HUES48 (cell line): ENCODE data around the gene SLC25A44.

ENCODE experiments used
- H3K27ac ChIP-seq: one replicate; pipeline ENCODE4 v1.7.0; 2013; ENCODE audit warnings: low read depth, low read length, inconsistent platforms
- H3K27me3 ChIP-seq: 2 replicates; pipeline ENCODE4 v1.6.1; 2013; ENCODE audit warnings: mild to moderate bottlenecking, low read length; ENCODE audit not compliant: control insufficient read depth, insufficient read depth
- H3K36me3 ChIP-seq: 2 replicates; pipeline ENCODE4 v1.6.1; 2013; ENCODE audit warnings: low read length; ENCODE audit not compliant: control insufficient read depth, insufficient read depth
- H3K4me1 ChIP-seq: 2 replicates; pipeline ENCODE4 v1.6.1; 2013; ENCODE audit warnings: mild to moderate bottlenecking, low read length; ENCODE audit not compliant: control insufficient read depth, insufficient read depth
- H3K4me3 ChIP-seq: 2 replicates; pipeline ENCODE4 v1.5.1; 2013; ENCODE audit warnings: mild to moderate bottlenecking, low read depth, low read length
- H3K9ac ChIP-seq: 2 replicates; pipeline ENCODE4 v1.6.1; 2013; ENCODE audit warnings: mild to moderate bottlenecking, low read depth, low read length, moderate library complexity
- H3K9me3 ChIP-seq: 2 replicates; pipeline ENCODE4 v1.6.1; 2013; ENCODE audit warnings: low read length; ENCODE audit not compliant: control insufficient read depth, insufficient read depth

The SLC25A44 gene, protein sequence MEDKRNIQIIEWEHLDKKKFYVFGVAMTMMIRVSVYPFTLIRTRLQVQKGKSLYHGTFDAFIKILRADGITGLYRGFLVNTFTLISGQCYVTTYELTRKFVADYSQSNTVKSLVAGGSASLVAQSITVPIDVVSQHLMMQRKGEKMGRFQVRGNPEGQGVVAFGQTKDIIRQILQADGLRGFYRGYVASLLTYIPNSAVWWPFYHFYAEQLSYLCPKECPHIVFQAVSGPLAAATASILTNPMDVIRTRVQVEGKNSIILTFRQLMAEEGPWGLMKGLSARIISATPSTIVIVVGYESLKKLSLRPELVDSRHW

DNA sequence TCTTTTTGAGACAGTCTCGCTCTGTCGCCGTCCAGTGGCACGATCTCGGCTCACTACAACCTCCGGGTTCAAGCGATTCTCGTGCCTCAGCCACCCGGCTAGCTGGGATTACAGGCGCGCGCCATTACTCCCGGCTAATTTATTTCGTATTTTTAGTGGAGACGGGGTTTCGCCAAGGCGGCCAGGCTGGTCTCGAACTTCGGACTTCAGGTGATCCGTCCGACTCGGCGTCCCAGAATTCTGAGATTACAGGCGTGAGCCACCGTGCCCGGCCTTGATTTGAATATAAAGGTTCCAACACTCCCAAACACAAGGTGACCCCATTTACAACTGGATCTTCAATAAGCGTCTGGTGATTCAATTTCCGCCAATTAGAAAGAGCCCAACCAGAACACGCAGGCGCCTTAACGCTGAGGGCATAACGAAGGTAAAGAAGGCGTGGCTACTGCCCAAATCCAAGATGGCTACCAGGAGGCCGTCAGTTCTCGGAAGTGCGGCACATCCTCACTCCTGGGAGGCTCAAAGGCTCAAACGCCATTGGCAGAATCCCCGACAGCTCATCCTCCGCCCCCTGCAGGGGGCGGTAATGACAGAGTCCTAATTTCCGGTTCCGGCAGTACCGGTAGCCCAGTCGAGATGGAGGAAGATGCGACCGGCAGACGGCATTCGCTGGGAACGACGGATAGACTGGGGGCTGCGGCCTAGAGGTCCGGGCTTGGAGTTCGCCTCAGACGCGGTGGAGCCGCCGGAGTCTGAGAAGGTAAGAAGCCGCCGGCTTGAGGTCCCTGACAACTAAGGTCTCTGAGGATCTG, at the start of gene SLC25A44:
SLC25A44 (plus strand) TSS at position 617 of the 812 bp plus-strand sequence. CDS start 5,744 bp downstream, outside the sequence.
- Histone ChIP-seq H3K9me3 (peaks cover 6% of the 10 kb centered on the region; the same call in 1 of the 2 replicates), H3K4me3 (peak within 1 kb of the TSS; percentile 92), H3K4me1 (no peaks in the 10 kb centered on the region; the same call in 1 of the 2 replicates), H3K36me3 (peaks cover 15% of the 10 kb centered on the region), H3K27ac (peak within 1 kb of the TSS; percentile 89), H3K27me3 (no peaks in the 10 kb centered on the region), H3K9ac (peak within 1 kb of the TSS; percentile 67)

DNA sequence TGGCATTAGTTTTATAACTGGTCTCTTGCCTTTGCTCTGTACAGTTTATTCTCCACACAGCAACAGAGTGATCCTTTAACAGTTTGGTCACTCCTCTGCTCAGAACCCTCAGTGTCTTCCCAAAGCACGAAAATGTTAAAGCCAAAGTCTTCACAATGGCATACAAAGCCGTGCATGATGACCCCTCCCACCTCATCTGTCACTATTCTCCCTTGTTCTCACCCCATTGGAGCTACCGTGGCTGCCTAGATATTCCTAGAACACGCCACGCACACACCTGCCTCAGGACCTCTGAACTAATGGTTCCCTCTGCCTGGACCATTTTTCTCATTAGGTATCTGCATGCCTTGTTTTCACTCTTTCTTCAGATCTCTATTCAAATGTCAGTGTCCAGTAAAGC, 49.2 kb upstream of the SLC25A44 start:
- no peak overlapping the region for H3K27ac ChIP-seq

DNA sequence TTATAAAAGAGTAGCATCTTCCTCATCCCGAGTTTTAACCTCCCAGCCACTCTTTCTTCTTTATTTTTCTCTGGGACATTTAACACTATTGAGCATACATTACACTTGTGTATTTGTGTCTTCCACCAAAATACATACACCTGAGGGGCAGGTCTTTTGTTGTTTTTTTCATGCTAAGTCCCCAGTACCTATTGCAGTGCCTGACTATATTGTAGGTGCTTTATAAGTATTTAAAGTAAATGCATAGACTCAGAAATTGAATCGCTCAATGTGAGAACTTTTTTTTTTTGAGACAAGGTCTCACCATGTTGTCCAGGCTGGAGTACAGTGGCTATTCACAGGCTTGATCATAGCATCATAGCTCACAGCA, 48.3 kb upstream of the SLC25A44 start:
- H3K27me3 ChIP-seq = no peaks in the 10 kb centered on the region
- peaks cover 35% of the 10 kb centered on the region for H3K4me1 ChIP-seq
- no peak overlapping the region for H3K9ac ChIP-seq
- H3K9me3 ChIP-seq = no peaks in the 10 kb centered on the region
- H3K4me3 ChIP-seq = no peak overlapping the region
- peak overlapping the region; percentile 37 for H3K27ac ChIP-seq
- H3K36me3 ChIP-seq = no peaks in the 10 kb centered on the region

More for the DNA sequence above, 49.2 kb upstream of the SLC25A44 start:
- Histone ChIP-seq H3K36me3 (no peaks in the 10 kb centered on the region), H3K4me1 (peaks cover 28% of the 10 kb centered on the region), H3K9ac (no peak overlapping the region), H3K9me3 (no peaks in the 10 kb centered on the region), H3K4me3 (no peak overlapping the region), H3K27me3 (no peaks in the 10 kb centered on the region)

DNA sequence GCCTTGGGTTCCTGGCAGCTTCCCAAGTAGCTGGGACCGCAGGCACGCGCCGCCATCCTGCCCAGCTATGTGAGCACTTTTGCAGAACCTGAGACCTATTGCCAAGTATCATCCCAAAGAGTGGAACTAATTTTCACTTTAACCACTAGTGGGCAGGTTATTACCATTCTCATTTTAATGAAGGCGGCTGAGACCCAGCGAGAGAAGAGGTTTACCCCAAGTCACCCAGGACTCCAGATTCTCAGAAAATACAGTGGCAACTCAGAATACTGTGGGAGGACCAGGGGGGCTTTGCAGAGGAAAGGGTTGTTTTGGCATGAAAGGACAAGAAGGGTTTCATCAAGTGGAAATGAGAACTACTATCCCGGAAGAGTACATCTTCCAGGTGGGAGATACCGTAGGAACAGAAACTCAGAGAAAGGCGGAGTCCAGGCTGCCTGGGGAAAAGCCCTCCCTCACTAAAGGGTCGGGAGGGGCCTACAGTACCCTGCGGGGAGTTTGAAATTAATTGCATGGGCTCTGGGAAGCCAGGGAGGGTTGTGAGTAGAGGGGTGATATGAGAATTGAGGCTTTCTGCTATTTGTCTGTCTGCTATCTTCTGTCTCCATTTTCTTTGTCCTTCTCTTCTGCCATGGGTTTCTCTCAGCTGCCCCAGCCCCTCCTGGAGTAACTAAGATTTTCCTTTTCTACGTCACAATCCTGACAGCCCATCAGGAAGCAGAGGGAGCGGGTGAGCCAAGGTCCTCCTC, 47.7 kb upstream of the SLC25A44 start:
- peak overlapping the region; percentile 37; the same call in 1 of the 2 replicates for H3K4me3 ChIP-seq
- H3K27ac ChIP-seq = peak overlapping the region; percentile 37
- H3K4me1 ChIP-seq = peaks cover 41% of the 10 kb centered on the region
- no peaks in the 10 kb centered on the region for H3K36me3 ChIP-seq
- H3K9me3 ChIP-seq = no peaks in the 10 kb centered on the region
- H3K9ac ChIP-seq = no peak overlapping the region
- no peaks in the 10 kb centered on the region for H3K27me3 ChIP-seq

DNA sequence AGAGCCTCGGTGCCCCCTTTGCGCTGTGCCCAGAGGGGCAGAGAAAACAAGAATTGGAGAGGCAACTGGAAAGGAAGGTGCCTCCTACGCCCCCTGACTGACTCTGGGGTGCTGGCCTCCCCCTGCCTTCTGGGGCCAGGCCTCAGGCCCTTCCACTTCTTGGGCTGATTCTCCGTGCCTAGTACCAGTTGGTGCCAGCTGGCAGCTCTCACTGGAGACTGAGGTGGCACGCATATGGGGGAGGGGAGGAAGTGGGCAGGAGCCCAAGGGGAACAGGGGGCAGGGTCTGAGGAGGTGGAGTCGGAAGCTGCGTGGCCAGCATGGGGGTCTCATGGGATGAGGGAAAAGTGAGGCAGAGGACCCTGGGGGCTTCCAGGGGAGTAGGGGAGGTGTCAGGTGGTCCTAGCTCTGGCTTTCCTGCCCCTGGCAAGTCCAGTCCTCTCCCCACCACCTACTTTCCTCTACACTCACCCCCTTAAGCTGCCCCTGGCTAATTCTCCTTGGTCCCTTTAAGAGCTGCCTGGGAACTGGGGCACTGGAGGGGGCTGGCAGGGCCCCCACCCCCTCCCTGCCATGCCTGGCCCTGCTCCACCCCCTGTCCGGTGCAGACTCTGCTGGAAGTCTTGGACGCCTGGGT, 47.0 kb upstream of the SLC25A44 start:
- H3K9ac ChIP-seq = no peak overlapping the region
- H3K4me1 ChIP-seq = peaks cover 38% of the 10 kb centered on the region
- H3K27ac ChIP-seq = peak overlapping the region; percentile 37
- no peaks in the 10 kb centered on the region for H3K36me3 ChIP-seq
- no peaks in the 10 kb centered on the region for H3K9me3 ChIP-seq
- no peaks in the 10 kb centered on the region for H3K27me3 ChIP-seq
- H3K4me3 ChIP-seq = no peak overlapping the region

DNA sequence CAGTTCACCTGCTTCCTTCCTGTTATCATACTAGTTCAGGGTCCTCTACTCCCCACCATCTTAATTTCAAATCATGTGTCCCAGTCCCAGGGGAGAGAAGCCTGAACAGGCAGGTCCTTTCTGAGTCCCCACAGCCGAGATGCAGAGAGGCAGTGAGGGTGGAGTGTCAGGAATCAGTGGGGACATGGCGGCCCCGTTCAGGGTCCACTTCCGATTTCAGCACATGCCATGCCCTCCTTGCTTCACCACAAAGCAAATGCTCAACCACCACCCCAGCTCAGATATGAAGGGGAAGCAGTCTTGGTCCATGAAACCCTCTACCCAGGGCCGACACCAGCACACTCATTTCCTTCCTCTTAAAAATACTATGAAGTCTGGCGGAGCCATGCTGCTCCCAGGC, 45.7 kb upstream of the SLC25A44 start:
- Histone ChIP-seq H3K27me3 (no peaks in the 10 kb centered on the region), H3K4me1 (peaks cover 47% of the 10 kb centered on the region), H3K36me3 (no peaks in the 10 kb centered on the region), H3K27ac (no peak overlapping the region), H3K4me3 (no peak overlapping the region), H3K9me3 (no peaks in the 10 kb centered on the region), H3K9ac (no peak overlapping the region)

DNA sequence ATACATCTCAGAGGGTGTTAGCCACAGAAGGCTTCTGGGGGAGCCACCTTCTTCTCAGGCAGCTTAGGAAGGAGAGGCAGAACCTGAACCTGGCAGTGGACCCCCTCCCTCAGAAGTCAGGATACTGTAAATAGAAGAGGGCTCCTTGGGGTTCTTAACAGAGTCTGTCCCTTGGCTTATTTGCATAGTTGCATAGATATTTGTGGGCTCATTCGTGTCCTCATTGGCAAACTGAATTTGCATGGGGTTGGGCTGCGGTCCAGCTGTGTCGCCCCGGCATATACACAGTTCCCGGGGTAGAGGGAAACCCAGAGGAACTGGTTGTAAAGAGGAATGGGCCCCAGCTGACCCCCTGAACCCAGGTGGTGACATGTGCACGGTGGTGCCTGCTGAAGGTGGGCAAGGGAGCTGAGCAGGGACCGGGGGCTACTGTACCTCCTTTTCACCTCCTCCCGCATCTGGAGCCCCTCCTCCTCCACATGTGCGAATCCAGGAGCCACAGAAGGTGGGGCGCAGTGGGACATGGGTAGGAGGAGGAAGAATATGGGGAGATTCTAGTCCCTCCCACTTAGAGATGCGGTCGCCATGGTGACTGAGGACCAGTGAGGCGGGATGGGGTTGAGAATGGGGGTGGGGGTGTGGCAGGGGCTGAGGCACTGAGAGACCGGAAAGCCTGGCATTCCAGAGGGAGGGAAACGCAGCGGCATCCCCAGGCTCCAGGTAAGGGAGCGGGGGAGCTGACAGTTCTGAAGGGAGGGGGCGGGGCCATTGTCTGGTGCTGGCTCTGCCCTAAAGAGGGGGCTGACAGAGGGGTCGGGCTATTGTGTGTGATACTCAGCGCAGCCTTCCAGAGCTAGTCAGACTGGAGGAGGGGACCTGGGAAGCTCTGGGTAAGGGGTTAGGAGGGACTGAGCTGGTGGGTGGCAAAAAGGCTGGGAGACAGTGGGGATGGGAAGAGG, 44.3 kb upstream of the SLC25A44 start:
- Histone ChIP-seq H3K9ac (peak overlapping the region; percentile 36), H3K4me3 (peak overlapping the region; percentile 44), H3K27ac (peak overlapping the region; percentile 48), H3K27me3 (no peaks in the 10 kb centered on the region), H3K9me3 (no peaks in the 10 kb centered on the region), H3K4me1 (peaks cover 47% of the 10 kb centered on the region), H3K36me3 (no peaks in the 10 kb centered on the region)

DNA sequence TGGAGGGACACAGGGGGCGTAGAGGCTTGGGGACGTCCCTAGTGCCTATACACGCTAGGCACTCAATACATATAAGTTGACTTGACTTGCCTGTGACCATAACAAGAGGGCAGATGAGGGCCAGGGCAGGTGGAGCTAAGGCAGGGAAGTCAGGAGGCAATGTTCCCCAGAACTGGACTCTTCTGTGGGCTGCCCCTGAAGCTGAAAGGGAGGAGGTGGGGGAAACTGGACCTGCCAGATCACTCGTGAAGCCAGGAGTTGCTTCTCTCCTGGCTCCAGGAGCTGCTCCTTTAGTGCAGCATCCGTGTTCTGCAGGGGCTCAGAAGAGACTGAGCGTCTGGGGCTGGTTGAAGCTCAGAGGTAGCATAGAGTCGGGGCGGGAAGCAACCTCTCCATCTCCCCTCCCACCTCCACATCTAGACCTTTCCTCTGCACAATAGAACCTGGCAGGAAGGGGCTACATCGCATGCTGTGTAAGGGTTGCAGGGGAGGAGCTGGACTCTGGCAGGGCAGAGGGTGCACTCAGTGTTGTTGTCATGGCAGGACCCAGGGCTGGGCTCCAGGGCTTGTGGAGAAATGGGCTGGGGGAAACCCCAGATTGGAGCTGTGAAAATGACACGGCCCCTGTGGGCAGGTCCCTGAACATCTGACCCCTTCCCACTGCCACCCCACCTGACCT, 43.4 kb upstream of the SLC25A44 start:
- no peak overlapping the region for H3K9ac ChIP-seq
- peaks cover 47% of the 10 kb centered on the region for H3K4me1 ChIP-seq
- no peaks in the 10 kb centered on the region for H3K36me3 ChIP-seq
- H3K9me3 ChIP-seq = no peaks in the 10 kb centered on the region
- peak overlapping the region; percentile 38 for H3K27ac ChIP-seq
- peak overlapping the region; percentile 44; the same call in 1 of the 2 replicates for H3K4me3 ChIP-seq
- no peaks in the 10 kb centered on the region for H3K27me3 ChIP-seq

DNA sequence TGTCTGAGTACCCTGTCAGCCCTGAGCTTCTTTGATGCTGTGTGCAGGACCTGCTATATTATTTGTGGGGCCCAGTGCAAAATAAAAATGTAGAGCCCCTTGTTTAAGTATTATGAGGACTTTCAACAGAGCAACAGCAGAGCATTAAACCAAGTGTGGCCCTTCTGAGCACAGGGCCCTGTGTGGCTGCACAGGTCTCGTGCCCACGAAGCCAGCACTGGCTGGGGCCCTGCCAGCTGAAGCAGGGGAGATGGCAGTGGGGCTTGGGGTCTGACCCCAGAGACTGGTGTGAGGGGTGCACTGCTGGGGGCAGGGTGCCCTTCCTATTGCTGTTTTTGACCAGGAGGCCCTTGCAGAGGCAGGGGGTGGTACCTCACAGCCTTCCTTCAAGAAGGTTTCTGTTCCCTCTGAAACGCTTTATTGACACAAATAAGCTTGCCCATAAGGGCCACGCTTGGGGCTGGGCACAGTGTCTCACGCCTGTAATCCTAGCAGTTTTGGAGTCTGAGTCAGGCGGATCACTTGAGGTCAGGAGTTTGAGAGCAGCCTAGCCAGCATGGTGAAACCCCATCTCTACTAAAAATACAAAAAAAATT, 42.7 kb upstream of the SLC25A44 start:
- H3K27ac ChIP-seq = no peak overlapping the region
- H3K4me1 ChIP-seq = peaks cover 42% of the 10 kb centered on the region
- no peaks in the 10 kb centered on the region for H3K27me3 ChIP-seq
- no peaks in the 10 kb centered on the region for H3K36me3 ChIP-seq
- no peak overlapping the region for H3K4me3 ChIP-seq
- no peak overlapping the region for H3K9ac ChIP-seq
- no peaks in the 10 kb centered on the region for H3K9me3 ChIP-seq
